ENCODE results near the gene PRKCD.

PRKCD gene

DNA sequence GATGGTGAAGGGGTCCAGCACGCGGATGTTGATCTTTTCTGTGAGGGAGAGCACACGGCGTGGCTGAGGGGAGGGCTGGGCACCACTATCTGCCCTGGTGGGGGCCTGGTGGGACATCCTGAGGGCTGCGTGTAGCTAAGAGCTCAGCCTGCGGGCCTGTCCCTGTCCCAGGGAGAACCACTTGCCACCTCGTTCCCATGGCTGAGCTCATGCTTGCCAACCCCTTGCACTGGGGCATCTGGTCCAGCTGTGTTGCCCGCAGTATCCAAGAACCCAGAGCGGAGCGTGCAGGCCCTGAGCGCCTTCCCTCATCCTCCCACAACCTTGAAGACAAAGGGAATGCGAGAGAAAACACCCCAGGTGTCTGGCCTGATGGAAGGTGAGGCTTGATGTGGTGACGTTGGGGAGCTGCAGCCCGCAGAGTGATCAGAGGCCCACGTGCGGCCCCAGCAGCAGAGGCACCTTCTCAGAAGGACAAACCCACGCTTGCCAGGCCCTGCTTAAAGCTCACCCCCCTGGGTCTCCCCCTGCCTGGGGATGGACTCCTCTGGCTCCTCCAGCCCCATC, 65.9 kb downstream of the PRKCD start:
- in situ Hi-C loops (cut with MboI; ENCODE audit: low sequenced_read_pairs) = no loop called here

DNA sequence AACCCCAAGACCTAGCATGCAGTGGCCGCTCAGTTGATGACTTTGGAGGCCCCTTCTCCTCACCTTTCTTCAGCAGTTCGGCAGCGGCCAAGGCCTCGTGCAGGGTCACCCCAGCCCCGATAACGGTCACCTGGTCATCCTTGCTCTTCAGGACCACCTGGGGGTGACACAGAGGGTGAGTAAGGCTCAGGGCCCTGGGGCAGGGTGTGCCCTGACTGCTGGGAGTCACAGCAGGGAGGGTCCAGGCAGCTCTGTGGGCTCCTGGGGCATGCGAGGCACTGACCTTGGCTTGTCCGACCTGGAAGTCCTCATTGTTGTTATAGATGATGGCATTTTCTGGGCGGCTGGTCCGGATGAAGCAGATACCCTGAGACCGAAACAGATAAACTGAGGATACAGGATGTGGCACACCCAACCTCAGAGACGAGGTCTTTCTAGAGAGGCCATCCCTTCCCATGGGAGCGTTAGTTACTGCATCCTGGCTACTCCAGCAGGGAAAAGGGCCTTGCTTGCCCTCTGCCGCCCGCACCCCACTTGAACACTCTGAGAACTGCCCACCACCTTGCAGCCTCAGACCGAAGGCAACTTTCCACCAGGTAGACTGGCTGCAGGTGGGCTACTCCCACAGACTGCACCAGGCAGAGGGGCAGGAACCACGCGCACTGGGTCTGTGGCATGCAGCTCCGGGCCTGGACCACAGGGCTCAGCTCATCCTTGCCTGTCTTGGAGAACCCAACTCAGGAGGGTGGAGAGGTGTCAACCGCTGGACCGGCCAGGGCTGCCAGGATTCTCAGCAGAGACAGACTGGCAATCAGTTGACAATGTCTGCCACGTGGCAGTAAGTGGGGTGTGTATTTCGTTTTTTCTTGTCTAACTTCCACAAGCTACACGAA, 67.2 kb downstream of the PRKCD start:
- in situ Hi-C loops (cut with MboI; ENCODE audit: low sequenced_read_pairs) = no loop called here

DNA sequence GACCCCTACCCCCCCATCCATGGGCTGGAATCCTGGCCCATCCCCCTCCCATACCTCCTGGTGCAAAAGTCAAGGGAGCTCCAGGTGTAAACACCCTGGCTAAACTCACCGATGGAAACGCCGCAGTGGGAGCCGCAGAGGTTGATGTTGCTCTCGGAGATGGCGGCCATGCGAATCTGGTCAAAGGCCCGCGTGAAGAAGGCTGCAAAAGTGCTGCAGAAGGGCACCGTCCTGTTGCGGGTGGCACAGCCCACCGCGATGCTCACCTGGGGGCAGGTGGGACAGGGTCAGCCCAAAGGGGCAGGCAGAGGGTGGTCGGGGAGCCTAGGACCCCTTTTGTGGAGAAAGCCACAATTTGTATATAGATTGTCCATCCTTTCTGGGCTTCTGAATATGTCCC, 68.2 kb downstream of the PRKCD start:
- in situ Hi-C loops (cut with MboI; ENCODE audit: low sequenced_read_pairs) = no loop called here

DNA sequence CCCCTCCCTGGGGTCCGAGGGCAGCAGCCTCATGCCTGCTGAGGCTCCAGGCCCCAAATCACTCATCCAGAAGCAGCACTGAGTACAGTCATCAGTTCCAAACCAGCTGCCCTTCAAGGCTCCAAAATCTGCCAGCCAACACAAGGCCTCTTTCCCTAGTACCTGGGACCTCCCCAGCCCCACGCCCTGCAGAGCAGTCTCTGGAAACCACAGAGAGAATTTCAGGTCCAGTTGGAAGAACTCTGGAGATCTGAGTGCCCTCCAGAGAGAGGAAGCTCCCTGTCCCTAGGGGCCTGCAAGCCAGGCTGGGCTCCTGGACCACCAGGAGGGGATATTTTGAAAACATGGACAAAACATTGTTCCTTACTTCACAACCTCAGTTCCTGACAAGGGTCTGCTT, 68.6 kb downstream of the PRKCD start:
- in situ Hi-C loops (cut with MboI; ENCODE audit: low sequenced_read_pairs) = no loop called here

DNA sequence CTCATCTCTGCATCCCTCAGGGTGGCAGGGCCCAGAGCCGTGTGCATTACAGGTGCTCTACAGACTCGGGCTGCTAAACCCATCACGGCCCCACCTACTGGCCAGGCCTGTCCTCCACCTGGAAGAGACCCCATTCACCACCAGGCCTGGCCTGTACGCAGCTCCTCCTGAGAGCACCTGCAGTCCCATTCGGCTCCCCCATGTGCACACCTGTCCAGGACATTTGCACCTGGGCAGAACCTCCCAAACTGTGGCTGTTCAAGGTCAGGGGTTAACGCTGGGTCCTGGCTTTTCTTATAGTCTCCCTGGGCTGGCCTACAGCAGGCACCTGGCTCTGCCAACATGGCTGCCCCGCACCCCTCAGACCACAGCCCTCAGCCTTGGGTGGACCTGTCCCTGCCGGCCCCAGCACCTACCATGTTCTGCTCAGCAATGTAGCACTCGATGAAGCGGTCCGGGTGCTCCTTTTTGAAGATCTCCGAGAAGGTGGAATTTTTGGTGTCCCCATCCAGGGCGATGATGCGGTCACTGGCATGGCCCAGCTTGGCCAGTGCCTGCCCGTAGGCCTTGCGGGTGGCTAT, 69.1 kb downstream of the PRKCD start:
- in situ Hi-C loops (cut with MboI; ENCODE audit: low sequenced_read_pairs) = no loop called here

DNA sequence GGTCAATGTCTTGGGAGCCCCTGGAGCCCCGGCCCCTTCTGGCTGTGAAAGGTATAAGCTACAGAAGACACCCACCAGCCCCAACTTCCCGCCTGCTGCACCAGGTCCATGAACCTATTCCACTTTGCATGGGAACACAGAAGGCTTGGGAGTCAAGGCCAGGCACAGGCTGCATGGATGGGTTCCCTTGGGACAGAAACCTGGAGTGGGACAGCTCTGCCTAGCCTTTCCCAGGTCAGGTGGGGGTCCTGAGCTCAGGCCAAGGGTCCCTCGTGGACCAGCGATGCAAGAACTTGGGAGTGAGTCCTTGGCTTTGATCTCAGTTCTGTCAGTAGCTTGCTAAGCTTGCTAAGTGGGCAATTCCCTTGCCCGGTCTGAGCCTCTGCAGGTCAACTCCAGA, 69.8 kb downstream of the PRKCD start:
- in situ Hi-C loops (cut with MboI; ENCODE audit: low sequenced_read_pairs) = no loop called here

DNA sequence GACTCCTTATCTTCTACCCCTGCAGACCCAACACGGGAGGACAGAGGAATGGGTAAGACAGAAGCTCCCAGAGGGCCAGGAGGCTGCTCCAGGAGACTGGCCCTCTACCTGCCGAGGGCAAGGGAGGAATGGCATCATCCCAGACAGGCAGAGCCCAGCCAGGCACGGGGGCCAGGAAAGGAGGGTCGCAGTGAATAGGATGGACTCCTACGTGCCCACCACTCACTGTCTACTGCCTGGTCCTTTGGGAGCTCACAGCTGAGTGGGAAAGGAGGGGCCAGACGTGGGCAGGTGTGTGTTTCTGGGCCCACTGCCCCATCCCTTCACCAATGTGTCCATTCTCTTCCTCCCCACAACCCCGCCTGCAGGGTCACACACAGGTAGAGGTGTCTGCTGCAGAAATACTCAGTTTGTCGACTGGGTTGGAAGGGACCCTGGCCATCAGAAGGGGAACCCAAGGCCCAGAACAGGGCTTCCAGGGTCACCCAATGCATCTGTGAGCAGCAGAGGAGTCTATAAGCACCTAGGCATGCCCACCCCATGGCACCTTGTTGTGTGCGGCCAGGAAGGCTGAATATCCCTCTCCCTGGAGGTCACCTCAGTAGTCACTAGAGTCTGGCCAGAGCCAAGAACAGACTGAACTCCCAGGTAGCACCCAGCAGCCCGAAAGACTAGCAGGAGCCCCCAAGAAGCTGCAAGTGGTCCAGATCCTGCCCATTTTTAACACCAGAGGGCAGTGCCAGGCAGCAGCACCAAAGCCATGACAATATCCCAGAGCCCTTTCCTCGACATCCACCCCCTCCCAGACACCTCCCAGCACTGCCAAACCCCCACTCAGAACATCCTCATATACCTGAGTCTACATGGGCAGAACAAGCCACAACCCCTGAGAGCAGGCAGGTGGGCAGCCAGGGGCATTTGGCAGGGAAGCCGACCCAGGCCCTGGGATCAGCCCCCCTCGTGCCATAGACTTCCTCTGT, 70.8 kb downstream of the PRKCD start:
- in situ Hi-C loops (cut with MboI; ENCODE audit: low sequenced_read_pairs) = no loop called here

DNA sequence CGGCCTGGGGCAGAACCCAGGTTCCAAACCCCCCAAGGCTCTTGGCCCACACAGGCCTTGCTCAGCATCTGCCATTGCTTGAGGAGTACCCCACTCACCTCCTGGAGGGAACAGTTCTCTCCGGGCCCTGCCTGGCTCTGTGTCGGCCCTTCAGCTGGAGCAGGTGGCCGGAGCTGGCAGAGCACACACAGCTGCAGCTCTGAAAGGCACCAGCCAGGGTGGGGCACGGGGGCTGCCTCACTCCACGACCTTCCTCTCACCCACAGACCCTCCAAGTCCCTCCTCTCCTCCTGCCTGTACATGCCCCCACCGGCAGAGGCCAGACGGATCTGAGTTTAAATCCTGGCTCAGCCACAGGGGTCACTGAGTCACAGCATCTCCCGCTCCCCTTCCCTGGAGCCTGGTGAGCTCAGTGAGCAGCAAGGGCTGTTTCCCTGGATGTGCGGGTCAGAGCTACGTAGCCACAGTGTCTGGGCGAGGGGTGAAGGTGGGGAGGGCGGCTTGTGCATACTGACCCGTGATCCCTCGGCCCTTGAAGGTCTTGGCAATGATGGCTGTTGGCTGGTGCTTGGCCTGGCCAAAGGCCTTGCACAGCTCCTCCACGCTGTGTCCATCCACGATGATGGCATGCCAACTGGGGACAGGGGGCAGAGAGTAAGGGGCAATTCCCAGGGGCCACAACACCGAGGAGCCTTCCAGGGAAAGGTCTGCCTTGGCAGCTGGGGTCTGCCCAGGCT, 71.8 kb downstream of the PRKCD start:
- in situ Hi-C loops (cut with MboI; ENCODE audit: low sequenced_read_pairs) = no loop called here

DNA sequence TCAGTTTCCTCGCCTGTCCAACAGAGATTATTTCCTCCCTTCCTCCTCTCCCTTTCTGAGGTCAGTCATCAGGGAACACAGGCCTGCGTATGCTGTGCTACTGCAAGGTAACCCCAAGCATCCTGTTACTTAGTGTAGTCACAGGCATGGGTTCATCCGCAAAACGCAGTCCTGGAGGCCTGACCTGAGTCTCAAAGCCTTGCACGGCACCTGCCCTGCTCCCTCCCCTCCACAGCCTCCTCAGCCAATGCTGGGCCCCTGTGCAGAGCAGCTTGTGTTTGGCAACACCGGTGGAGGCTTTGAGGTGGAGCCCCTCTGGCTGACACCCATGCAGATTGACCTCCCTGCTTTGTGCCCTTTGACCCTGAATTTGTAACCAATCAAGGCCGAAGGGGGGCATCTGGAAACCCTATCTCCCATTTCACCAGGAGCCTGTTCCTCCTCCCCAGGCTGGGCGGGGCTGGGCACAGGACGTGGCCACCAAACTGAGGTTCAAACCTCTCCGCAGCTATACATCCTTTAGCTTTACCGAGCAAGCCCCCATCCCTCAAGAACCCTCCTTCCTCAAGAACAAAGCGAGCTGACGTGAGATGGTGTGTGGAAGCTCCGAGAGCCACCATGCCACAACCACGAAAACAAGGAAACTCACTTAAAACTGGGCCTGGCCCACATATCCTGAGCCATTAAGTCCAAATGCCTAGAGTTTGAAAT, 73.3 kb downstream of the PRKCD start:
- in situ Hi-C loops (cut with MboI; ENCODE audit: low sequenced_read_pairs) = no loop called here

DNA sequence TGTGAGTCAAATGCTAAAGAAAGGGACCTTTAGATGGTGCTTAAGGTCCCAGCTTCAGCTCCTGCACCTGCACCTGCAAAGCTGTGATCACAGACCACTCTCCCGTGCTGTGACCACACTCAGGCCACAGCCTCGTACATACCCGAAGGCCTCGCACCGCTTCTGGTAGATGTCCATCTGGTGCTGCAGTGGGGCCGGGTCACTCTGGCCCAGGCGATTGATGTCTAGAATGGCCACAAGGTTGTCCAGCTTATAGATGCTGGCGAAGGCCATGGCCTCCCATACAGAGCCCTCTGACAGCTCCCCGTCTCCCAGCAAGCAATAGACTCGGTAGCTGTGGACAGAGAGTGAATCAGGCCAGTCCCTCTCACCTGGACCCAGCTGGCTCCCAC, 73.8 kb downstream of the PRKCD start:
- in situ Hi-C loops (cut with MboI; ENCODE audit: low sequenced_read_pairs) = no loop called here

DNA sequence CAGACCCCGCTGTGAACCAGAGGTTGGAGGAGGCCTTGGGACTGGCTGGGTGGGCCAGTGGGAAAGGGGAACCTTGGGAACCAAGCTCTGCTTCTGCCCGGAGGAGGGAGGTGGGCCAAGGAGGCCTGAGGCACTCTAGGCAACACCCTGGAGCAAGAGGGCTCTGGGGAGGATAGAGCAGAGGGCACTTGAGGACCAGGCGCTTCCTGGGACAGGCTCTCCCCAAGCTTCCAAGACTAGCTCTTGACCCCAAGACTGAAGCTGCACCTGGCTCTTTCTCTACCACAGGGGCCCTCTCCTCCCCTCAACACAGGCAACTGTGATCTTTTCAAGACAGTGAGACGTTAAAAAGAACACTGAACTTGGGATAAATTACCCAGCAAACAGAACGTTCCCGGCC, 74.5 kb downstream of the PRKCD start:
- in situ Hi-C loops (cut with MboI; ENCODE audit: low sequenced_read_pairs) = no loop called here

DNA sequence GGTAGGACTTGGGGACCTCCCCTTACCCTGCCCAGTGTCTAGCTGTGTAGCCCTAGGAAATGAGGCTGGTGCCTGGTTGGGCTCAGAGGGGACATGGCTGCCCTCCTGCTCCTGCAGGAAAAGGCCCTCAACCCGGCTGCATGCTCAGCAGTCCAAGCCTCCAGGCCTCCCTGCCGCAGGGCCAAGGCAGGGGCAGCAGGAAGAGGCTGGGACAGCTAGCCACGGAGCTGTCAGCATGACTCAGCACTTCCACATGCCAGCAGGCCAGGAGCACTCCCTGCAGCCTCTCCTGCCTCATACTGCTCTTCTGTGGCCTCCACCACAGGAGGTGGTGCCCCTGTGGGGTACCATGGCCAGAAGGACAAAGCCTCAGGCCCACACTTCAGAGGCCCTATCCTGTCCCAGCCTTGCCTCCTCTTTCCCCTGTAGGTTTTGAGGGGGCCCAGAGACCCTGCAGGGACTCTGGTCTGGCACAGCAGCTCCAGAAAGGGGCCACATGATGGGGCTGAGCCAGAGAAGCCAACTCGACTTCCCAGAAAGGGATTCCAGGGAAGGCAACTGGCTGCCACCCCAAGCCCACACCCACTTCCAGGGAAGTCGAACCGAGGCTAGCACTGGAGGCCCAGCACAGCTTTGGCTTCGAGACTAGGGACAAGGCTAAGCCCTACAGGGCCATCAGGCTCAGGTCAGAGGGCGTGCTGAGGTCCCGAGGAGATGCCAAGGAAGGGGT, 75.3 kb downstream of the PRKCD start:
- in situ Hi-C loops (cut with MboI; ENCODE audit: low sequenced_read_pairs) = no loop called here

DNA sequence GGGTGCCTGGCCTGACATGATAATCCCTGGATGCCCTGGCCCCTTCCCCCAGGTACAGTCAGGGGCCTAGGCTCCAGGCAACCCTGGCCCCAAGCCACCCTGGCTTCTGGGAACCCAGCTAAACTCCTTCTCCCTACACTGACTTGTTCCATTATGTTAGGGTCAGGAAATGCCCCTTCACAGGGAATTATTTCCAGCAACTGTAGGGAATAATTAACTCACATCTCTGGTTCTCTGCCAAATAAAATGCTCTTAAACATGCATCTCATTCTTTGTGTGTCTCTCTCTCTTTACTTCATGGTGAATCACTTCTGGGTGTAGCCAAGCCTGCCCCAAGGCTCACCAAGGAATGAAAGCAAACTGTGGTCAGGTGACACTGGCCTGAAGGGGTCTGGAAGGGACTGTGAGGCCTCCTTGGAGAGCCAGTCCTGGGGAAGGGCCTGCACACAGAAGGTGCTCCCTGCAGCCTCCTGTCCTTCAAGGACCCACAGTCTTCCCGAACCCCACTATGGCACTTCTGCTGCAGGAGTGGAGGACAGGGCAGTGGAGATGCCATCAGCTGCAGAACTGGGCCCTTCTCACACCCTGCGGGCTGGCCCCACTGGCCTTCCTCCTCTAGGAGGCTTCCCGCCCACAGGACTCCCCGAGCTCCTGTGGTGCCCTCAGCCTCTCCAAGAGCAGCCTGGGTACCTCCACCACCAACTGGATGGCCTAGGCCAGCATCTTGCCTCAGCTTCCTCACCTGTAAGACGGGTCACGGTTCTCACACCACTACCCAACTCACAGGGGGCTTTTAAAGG, 77.2 kb downstream of the PRKCD start:
- in situ Hi-C loops (cut with MboI; ENCODE audit: low sequenced_read_pairs) = no loop called here

DNA sequence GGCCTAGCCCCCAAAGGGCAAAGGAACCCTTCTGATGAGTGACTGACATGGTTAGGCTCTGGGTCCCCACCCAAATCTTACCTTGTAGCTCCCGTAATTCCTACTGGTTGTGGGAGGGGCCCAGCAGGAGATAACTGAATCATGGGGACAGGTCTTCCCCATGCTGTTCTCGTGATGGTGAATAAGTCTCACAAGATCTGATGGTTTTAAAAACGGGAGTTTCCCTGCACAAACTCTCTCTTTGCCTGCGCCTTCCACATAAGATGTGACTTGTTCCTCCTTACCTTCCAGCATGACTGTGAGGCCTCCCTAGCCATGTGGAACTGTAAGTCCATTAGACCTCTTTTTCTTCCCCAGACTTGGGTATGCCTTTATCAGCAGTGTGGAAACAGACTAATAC, 77.9 kb downstream of the PRKCD start:
- in situ Hi-C loops (cut with MboI; ENCODE audit: low sequenced_read_pairs) = no loop called here

DNA sequence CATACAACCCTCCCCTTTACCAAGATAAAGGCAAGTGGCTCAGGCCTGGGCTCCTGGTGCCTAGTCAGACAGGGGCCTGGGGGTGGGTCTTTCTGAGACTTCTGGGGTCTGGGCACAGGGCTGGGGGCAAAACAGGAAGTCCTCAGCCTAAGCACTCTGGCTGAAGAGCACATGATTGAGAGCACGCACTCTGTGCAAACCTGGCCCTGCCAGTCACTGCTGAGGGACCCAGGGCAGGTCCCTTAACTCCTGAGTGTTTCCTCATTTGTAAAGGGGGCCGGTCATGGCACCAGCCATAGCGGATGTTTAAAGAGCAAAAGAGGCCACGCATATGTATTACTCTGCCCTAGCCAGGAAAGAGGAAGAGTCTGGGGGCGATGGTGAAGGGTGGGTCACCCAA, 78.8 kb downstream of the PRKCD start:
- in situ Hi-C loops (cut with MboI; ENCODE audit: low sequenced_read_pairs) = no loop called here

DNA sequence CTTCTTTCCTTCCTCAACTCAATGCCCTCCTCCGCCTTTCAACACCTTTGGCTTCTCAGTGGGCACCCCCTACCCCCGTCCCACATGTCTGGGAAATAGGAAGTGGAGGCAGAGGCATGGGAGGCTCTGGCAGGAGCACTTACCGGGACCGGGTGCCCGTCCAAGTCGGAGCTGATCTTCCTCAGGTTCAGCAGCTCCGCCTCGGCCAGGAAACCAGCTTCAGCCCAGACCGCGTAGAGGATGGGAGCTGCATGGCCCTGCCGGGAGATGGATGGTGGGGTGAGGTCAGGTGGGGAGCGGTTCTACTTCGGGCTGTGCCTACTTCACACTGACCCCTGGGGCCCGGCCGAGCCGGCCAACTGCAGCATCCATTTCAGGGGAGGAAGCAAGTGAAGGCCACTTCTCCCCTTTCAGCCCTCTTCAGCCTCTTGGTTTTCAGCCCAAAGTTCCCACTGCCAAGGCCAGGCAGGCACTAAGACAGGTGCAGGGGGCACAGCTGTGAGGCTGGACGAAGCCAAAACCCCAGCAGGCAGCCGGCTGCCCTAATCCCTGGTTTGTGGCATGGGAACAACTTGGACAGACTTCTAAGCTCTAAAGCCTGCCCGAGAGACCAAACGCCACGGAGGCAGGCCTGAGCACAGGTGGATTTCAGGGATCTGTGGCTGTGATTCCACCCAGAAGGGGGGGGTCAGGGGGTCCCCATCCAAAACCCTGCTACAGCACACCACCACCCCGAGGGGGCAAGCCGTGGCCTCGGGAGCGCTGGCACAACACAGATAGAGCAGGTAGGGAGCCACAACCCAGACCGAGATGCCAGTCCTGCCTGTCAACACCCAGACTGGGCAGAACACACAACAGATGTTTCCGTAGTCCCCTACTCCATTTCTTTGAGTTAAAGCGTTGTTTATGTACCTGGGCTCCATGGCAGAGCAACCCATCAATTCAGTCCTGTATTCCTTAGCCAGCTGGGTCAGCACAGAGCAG, 80.3 kb downstream of the PRKCD start:
- in situ Hi-C loops (cut with MboI; ENCODE audit: low sequenced_read_pairs) = no loop called here

DNA sequence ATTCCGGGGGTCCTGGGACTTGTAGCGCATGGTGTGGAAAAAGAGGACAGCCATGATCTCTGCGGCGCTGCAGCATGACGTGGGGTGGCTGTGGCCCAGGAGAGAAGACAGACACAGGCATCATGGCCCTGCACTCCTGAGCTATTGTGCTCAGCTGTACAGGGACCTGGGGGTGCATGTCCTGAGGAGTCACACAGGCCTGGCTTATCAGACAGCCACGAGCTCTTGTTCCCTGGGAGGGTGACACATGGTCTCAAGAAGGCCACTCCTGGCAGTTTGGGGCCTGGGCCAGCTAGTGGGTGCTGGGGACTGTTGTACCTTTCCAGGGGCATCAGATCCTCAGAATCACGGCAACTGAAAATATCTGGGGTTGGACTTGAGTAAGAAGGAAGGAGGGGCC, 81.1 kb downstream of the PRKCD start:
- in situ Hi-C loops (cut with MboI; ENCODE audit: low sequenced_read_pairs) = no loop called here

Data from HL-60/S4 (cell line).